GM12872 (cell line): ENCODE data around the gene FOXD3.

Source experiments
- TF ChIP-seq, protein P1 (sequence below): IDR thresholded peaks from 3 replicates; pipeline ENCODE4 v1.5.1; 2011; ENCODE audit warnings: low read depth, mild to moderate bottlenecking, low read length, moderate library complexity; ENCODE audit not compliant: insufficient read depth

FOXD3 gene

DNA sequence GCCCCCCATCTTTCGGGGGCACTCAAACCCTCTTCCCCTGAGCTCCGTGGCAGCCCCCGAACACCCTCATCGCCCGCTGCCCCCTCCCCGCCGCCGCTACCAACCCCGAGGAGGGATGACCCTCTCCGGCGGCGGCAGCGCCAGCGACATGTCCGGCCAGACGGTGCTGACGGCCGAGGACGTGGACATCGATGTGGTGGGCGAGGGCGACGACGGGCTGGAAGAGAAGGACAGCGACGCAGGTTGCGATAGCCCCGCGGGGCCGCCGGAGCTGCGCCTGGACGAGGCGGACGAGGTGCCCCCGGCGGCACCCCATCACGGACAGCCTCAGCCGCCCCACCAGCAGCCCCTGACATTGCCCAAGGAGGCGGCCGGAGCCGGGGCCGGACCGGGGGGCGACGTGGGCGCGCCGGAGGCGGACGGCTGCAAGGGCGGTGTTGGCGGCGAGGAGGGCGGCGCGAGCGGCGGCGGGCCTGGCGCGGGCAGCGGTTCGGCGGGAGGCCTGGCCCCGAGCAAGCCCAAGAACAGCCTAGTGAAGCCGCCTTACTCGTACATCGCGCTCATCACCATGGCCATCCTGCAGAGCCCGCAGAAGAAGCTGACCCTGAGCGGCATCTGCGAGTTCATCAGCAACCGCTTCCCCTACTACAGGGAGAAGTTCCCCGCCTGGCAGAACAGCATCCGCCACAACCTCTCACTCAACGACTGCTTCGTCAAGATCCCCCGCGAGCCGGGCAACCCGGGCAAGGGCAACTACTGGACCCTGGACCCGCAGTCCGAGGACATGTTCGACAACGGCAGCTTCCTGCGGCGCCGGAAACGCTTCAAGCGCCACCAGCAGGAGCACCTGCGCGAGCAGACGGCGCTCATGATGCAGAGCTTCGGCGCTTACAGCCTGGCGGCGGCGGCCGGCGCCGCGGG lies 837 bp downstream of the FOXD3 start:
- TF ChIP-seq, protein P1, sequence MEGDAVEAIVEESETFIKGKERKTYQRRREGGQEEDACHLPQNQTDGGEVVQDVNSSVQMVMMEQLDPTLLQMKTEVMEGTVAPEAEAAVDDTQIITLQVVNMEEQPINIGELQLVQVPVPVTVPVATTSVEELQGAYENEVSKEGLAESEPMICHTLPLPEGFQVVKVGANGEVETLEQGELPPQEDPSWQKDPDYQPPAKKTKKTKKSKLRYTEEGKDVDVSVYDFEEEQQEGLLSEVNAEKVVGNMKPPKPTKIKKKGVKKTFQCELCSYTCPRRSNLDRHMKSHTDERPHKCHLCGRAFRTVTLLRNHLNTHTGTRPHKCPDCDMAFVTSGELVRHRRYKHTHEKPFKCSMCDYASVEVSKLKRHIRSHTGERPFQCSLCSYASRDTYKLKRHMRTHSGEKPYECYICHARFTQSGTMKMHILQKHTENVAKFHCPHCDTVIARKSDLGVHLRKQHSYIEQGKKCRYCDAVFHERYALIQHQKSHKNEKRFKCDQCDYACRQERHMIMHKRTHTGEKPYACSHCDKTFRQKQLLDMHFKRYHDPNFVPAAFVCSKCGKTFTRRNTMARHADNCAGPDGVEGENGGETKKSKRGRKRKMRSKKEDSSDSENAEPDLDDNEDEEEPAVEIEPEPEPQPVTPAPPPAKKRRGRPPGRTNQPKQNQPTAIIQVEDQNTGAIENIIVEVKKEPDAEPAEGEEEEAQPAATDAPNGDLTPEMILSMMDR, result no peak

DNA sequence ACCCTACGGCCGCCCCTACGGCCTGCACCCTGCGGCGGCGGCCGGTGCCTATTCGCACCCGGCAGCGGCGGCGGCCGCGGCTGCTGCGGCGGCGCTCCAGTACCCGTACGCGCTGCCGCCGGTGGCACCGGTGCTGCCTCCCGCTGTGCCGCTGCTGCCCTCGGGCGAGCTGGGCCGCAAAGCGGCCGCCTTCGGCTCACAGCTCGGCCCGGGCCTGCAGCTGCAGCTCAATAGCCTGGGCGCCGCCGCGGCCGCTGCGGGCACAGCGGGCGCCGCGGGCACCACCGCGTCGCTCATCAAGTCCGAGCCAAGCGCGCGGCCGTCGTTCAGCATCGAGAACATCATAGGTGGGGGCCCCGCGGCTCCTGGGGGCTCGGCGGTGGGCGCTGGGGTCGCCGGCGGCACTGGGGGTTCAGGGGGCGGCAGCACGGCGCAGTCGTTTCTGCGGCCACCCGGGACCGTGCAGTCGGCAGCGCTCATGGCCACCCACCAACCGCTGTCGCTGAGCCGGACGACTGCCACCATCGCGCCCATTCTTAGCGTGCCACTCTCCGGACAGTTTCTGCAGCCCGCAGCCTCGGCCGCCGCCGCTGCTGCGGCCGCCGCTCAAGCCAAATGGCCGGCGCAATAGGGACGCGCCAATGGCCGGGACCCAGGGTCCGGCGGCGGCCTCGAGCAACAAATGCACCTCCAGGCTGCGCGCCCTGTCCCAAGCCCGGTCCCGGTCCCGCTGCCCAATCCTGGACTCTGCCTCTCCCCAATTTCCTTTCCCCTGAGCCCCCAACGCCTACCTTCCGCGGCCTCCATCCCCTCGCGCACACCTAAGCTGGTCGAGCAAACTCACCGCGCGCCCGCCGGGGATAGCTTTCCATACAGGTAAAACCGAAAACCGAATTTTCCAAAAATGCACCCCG lies 1.8 kb downstream of the FOXD3 start:
- TF ChIP-seq, protein P1, result no peak

DNA sequence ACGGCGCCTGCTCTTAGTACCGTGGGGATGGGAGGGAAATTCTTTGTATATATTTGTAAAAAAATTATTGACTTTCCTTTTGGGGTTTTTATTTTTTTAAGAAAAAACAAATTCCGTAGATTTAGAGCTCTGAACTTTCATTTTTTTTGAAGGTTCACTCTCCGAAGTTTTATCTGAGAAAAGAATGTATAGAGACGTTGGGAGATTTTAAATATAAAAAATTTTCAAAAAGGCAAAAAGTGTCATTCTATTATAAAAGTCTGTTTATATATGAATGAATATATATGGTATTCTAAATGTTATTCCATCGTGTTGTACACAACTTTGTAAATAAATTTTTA lies 2.4 kb downstream of the FOXD3 start:
- TF ChIP-seq, protein P1, result no peak

DNA sequence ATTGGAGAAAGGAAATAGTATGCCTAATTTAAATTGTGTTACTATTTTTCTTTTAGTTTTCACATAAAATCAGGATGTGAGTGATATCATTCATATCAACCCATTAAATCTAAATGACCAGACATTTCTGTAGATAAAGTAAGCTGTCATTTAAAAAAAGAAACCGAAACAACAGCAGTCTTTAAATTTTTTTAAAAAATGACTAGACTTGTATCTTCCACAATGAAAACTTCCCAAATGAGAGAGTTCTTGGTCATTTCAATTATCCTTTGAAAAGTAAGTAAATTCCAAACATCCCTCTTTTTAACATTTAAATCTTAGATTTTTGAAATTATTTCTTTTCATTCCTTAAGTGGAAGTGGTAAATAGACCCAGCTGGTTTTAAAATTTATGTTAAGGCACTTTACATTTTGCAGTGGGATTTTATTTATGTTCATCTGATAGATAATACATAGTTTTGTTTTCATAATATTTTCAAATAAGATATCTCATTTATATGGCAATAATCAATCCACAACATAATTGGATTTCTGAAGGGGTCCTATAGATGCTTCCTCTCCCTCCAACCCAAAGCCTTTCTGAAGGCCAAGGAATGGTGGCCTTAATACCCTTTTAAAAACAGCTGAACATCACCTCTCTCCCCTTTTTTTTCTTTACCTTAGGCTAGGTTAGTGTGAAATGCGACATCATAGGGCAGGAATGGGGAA lies 3.1 kb downstream of the FOXD3 start:
- TF ChIP-seq, protein P1, result no peak

DNA sequence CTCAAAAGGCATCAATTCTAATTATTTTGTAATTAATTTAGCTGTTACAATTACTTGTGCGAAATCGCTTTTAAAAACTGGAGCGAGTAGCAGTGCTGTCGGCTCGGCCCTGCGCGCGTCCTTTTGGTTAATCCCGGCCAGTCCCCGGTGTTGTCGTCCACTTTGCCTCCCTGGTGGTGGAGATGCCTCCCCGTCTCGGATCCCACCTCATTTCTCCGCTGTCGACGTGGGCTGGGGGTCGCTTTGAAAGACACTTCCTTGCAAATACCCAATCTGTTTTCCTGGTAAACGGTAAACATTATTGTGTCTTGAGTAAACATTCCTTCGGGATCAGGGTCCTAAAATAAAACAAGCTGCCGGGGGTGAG lies 3.7 kb downstream of the FOXD3 start:
- TF ChIP-seq, protein P1, result no peak

DNA sequence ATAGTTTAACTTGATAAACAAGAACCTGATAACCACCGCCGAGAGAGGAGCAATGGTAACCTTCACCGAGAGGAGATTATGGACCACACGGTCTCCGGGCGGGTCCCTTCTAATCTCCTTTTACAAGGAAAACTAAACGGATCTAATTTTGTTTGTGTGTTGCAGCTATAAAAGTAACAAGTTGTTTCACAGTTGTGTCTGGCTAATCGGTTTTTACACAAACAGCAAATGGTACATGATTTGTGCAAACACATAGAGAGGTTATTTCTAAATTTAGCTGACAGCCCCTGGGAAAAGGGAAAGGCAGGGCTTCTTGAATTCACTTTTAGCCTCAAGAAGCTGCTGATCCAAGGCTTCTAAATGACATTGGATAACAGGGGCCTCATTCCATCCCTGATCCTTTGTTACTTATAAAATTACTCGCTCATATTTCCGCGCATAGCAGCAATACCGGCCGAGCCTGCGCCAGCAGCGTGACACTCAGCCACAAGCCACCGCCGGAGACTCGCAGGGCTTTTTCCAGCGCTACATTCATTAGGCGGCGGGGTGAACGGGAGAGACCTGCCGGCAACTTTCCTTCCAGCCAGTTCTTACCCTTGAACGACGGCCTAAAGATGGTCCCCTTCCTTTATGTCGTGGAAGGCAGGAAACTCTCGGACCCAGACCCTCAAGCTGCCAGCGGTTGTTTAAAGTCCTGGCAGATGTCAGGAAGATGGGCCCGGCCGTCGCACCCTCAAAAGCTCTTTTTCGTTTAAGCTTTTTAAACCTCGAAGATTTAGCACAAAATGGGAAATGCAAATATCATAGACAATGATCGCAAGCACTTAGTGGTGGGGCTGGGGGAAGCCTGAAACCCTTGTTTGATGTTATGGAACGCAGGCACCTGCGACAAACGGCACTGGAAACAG lies 4.4 kb downstream of the FOXD3 start:
- TF ChIP-seq, protein P1, result no peak
